Activated CD8-positive, alpha-beta memory T cell treated with anti-CD3 and anti-CD28 coated beads for 1 hour (primary cell): ENCODE measurements around the gene PPP2R5C.

Source experiments
- DNase-seq, 2 donors: peaks; one replicate each; pipeline ENCODE4 v3.0.0-alpha.2; 2020; ENCODE audit warnings: low read depth in 1 of 2; ENCODE audit errors: extremely low read depth in 1 of 2

PPP2R5C gene

DNA sequence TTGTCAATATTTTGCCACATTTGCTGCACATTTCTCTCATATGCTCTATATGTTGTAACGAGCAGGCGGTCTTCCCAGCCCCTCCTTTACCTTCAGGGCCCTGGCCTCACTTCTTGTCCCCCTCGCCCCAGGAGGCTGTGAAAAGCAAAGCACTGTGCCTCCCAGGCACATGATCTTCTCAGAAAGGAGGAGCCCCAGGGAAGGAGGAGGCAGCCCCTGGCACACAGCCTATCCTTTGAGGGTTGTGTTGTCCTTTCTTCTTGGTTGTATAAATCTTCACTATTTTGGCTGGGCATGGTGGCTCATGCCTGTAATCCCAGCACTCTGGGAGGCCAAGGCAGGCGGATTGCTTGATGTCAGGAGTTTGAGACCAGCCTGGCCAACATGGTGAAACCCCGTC lies 77.0 kb downstream of the PPP2R5C start:
- no peak for DNase-seq

DNA sequence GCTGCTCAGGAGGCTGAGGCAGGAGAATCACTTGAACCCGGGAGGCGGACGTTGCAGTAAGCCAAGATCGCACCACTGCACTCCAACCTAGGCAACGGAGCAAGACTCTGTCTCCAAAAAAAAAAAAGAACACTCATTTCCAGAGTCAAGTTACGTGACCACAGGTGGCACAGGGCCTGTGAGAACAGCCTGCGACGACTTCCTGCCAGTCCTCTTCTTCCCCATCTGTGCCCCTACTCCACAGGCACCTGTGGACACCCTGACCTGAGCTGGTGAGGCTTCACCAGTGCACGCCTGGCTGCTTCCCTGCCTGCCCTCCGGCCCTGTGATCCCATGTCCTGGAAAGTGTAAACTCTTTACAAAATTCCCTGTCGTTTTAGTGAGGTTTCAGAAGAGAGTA lies 77.7 kb downstream of the PPP2R5C start:
- DNase-seq: no peak

DNA sequence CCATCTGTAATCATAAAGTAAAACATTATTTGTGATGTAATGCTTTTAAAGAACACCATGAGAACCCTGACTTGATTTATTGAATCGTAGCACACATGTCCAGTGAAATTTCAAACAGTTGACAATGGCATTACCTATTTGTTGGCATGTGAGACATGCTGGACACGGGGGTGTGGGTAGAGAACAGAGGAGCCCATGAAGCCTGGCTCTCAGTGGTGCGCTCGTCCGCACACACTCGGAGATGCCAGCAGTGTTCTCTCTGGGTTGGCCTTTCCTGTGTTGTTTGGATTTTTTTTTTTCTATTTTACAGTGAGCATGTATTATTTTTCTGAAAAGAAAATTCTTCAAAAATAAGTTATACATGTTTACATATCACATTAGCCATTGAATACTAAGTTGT lies 78.2 kb downstream of the PPP2R5C start:
- DNase-seq: no peak

DNA sequence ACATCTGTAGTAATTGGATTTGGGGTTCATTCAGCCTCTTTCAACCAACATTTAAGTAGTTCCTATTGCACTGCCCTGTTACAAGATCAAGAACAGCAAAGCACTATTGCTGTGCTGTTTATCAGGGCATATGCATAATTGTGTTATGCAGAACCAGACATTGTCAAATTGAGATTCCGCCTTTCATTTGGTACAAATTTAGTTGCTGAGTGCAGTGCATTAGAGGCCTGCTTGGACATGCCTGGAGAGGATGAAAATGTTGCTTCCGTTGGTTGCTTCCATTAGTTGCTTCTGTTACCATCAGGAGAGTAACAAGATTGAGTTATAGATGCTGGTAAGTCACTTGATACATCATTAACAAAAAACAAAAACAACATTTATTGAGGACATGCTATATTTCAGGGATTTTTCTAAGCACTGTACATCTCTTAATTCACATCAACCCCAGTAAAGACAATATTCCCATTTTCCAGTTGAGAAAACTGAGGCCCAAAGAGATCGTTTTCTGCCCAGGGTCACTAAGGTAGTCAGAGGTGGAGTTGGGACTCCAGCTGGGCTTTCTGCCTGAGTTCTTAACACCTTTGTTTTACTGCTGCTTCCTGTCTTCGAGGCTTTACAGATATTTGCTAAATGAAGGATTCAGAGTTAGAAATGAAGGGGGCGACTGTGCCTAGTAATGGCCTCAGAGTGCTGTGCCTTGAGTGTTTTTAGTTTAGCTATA lies 79.3 kb downstream of the PPP2R5C start:
- no peak for DNase-seq

DNA sequence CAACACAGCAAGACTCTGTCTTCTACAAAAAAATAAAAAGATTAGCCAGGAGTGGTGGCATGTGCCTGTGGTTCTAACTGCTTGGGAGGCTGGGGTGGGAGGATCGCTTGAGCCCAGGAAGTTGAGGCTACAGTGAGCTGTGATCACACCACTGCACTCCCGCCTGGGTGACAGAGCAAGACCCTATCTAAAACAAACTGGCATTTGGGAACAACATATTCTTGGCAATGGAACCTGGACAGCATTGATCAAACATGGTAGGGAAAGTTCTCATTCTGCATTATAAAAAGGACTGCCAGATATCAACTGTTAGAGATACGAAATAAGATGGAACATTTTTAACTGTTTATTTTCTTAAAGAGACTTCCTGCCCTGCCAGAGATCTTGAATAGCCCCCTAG lies 81.5 kb downstream of the PPP2R5C start:
- DNase-seq: no peak

DNA sequence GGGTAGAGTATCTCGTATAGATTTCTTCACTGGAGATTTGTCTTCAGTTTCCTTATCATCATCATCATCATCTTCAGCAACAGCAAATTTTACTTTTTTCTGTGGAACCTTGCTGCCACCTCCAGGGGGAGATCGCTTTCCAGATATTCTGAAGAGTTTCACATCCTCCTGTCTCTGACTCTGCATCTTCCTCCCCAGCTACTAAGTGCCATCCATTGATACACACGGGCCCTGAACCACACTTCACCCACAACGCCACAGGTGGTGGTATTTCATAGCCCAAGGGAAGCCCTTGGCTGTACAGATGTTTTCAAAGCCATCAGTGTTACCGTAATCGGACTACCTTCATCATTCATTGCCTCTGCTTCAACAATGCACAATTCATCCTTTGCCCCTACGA lies 82.2 kb downstream of the PPP2R5C start:
- DNase-seq: no peak

DNA sequence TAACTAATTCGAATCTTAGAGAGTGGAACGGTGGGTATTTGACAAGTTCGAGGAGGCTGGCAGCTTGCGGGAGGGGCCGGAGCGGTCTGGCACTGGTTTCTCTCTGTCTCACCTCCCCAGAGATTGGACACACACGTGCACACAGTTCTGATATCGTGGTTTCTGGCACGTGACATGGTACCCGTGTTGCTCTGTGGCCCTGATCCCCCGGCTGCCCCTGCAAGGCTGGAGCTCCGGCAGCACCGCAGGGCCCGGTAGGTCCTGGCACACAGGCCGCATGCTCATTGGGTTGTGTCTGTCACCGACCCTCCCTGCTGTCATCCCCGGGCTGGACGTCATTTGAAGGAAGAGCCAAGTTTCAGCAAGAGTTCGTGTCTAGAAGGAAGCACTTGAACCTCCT lies 82.7 kb downstream of the PPP2R5C start:
- DNase-seq: no peak

DNA sequence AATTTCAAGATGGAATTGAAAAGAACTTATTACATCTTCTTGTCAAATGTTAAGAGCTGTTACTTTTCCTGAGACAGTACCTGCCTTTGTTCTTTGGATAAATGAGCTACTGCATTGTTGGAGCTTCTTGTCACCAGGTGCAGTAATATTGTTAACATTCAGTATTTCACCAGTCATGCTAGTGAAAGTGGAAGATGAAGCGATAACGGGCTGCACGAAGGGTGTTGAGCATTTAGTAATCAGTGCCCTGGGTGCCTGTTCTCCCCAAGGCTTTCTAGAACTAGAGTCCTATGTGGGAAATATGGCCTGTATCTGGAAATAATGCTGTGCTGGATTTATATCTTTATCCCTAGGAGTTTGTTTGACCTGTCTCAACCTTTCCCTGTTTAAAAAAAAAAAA lies 83.2 kb downstream of the PPP2R5C start:
- no peak for DNase-seq

DNA sequence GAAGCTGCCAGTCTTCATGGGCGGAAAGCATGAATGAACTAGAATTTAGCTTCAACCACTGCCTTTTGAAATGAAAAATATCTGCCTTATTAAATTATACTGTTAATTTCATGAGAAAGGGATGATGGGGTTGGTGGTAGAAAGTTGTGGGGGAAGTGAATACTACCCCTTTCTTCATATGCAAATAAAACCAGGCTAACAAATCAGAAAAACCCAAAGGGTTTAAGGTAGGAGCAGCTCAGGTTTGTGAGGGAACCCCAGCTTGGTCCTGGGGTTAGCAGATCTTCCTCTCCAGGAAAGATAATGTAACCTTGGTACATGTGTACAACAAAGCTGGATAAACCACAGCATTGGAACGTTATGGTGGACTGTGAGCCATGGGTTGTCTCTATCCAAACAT lies 84.0 kb downstream of the PPP2R5C start:
- no peak for DNase-seq

DNA sequence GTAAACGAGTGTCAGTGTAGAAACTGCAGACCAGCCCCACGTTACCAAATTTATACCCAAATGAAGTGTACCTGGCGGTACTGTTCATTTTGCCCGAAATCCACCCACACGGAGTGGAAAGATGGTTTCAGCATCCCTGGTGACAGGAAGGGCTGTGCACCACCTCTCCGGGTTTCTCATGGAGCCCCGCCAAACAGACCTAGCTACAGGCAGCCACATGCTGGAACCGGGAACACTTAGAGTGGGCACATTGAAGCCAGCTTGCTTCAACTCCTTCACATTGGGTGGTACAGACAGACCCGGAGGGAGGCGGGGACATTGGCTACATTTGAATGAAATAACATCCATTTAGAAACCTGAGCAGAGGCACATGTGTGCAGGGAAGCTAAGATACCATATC lies 84.4 kb downstream of the PPP2R5C start:
- DNase-seq: no peak

DNA sequence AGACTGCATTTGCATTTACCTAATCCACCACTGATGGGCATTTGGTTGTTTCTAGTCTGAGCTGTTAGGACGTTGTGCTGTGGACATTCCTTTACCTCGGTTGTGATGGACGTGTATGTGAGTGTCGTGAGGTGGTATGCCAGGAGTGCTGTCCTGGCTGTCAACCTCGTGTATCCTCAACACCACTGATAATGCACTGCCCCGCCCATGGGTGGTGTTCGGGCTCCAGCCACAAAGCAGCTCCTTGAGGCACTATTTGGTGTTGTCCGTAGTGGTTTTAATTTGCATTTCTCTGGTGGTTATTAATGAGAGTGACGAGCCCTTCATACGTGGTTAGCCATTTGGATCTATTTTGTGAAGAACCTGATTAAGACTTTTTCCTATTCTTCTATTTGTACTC lies 87.6 kb downstream of the PPP2R5C start:
- no peak for DNase-seq

DNA sequence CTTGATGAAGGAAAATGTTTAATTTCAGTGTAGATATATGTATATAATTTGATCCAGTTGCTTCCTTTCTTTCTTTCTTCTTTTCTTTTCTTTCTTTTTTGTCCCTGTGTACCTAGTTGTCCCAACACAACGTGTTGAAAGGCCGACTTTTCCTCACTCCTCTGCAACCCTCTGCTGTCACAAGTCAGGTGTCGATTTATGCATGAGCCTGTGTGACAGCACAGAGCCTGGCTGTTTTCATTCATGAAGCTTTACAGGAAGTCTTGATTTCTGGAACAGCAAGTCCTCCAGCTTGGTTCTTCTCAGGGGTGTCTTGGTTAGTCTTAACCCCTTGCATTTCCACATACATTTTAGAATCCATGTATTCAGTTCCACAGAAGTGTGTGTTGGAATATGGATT lies 88.1 kb downstream of the PPP2R5C start:
- no peak for DNase-seq

DNA sequence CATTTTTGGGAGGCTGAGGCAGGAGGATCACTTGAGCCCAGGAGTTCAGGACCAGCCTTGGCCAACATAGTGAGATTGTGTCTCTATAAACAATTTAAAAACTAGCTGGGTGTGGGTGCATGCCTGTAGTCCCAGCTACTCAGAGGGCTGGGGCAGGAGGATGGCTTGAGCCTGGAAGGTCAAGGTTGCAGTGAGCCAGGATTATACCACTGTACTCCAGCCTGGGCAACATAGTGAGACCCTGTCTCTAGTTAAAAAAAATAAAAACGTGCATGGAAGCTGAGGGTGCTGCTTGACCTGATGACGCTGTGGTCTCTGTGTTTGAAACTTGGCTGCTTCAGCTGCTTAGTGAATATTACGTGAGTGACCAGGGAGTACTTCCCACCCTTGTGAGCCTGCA lies 89.7 kb downstream of the PPP2R5C start:
- DNase-seq: no peak

DNA sequence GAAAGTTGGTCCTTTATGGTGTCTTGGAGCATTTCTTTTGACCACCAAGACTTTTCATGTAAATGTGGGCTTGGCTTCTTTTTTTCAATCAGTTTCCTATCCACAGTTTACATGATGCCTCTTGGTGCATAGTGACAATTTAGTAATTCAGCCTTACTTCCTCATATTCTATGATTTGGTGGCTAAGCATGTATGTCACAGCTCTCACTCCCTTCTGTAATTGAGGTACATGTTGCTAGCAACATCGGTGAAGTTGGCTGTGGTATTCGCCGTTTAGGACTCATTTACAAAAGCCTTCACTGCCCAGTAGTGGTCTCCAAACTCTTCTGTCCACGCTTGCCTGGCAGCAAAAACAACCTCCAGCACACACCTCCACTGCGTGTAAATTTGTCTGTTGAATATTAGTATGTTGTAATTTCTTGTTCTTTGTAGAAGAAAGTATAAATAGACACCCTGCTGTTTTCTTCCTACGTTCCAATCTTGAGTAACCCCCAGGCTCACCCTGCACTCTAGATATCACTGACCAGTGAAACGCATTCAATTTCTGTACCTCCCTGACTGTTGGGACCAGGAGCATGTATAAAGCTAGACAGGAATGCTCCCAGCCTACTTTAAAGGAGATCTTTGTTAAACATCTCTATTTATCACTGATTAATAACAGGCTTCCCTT lies 90.4 kb downstream of the PPP2R5C start:
- no peak for DNase-seq

DNA sequence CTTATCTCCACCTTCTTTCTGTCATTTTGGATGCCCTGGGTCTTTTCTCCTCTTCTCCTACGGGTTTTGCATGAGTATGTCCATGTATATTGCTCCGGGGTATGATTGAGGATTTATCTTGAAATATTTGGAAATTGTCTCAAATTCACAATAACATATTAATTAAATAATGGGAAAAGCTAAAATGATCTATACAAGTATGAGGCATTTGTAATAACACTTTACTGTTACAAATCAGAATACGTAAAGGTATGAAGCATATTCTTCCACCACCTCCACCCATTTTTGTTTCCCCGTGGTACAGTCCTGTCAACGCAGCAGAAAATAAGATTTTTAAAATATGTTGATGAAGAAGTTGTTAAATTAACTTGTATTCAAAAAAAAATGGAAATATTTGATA lies 91.3 kb downstream of the PPP2R5C start:
- no peak for DNase-seq

DNA sequence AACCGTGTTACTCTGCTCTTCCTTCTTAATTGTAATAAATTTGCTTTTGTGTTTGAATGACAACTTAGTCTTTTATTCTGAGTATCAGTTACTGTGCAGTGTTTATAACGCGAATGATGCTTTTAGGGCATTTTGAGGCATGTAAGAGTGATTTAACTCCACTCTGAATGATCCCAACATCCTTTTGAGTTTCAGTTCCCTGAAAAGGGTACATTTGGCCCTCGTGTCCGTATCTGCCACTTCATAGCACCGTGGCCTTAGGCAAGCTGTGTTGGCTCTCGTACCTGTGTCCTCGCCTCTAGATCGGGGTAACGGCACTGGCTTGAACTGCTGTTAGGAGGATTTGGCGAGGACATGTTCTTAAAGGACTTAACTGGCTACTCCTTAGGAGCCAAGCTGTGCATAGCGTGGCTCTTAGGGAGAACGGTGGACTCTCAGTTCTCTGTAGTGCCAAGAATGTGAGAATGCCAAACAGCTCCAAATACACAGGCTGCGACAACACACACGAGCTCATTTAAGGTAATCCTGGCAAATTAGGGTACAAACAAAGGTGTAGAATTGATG lies 92.0 kb downstream of the PPP2R5C start:
- DNase-seq: no peak

DNA sequence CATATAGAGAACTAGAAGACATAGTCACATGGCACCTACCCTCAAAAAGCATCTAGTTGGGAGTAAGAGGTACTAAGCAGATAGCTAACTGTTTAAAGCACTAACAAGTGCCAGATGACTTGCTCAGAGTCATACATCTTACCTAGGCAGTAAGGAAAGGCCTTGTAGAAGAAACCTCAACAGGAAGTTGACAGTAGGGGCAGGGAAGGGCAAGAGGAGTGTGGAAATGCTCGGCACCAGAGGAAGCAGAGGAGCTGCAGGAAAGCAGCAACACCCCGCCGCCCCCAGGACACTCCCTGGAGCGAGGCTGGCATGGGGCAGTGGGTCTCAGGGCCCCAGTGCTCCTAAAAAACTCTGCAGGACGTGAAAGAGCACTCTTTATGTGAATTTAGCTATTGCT lies 92.9 kb downstream of the PPP2R5C start:
- DNase-seq: no peak

DNA sequence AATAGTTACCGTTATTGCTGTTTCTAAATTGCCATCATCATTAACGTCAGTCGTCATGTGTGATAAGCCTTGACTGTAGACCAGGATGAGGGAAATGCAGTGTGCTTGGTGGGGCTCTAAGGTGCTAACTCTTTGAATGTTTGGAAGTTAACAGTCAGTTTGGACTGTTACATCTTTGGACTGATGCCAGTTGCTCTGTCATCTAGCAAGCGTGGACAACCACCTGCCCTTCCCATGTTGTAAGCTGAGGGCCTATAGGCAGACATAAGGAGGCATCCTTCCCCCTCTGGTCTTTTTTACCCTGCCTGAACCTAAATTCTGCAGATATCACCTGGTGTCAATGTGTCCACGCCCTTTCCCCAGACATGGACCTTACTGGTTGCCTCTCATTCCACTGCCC lies 94.4 kb downstream of the PPP2R5C start:
- no peak for DNase-seq

DNA sequence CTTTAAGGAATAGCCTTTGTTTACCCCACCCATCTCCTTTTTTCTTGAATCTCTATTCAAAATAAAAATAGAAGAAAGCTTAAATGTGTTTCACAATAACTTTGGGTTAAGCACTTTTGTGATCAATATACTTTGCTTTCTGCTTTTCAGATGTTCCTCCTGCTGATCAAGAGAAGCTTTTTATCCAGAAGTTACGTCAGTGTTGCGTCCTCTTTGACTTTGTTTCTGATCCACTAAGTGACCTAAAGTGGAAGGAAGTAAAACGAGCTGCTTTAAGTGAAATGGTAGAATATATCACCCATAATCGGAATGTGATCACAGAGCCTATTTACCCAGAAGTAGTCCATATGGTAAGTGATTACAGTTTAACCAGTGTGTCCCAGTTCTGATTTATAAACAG lies 95.0 kb downstream of the PPP2R5C start:
- DNase-seq: no peak

DNA sequence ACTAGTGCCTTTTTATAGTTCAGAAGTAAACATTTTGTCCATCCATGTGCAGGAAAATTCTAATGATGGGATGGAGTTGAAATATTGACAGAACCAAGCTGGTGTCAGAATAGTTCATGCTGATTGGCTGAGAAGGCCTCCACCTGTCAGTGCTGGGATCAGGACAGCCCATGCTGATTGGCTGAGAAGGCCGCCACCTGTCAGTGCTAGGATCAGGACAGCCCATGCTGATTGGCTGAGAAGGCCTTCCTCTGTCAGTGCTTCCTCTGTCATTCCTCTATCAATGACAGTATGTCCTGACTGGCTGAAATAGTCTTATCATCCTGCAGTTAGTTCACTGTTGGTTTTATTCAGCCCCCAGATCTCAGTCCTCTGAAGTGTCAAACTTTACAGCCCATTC lies 95.7 kb downstream of the PPP2R5C start:
- no peak for DNase-seq

DNA sequence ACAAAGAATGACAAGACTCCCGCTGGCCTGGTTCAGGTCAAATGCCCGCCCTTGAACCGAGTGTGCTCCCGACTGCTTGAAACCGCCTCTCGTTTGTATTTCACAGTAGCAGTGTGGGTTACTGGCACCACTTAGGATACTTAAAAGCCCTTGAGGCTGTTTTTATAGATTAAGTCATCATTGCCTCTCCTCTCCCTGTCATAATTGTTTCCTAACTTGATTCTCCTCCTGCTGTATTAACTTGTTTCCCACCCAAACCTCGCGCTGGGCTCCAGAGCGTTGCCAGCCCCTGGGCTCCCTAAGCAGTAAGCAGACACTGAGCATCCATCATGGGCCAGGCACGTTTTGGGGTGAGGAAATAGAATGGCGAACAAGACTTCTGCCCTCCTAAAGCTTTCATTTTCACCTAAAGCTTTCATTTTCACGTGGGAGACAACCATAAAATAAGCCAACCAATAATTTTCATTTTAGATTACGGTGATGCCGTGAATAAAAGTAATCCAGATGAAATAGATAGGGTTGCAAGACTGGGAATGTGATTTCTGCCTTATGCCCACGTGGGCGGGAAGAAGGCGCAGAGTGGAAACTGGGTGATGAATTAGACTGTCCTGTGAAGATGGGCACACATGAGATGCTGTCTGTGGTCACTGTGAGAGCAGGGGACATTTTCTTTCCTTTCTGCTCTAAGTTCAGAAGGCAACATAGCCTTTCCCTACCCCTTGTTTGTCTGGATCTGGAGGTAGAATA lies 97.5 kb downstream of the PPP2R5C start:
- no peak for DNase-seq

DNA sequence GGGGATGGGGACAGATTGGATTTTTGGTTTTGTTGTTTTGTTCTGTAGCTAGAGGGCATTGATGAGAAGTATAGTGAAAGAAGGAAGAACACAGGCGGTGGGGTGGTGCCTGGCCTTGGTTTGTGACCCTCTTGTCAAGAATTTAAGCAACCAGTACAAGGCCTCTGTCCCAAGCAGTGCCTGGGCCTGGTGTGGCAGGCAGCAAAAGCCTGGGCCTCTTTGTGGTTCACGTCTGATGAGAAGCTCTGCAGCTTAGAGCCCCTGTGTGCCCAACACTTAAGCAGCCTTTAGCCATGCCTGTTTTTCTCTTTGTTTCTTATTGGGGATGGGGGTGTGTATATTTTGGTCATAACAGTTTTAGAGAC lies 98.0 kb downstream of the PPP2R5C start:
- DNase-seq: no peak
